DND-41 (cell line): ENCODE data around the gene ADCK1.

Experiments used
- ATAC-seq: fragments of 200-7000 bp; cut with Tn5 transposase; 3 replicates; pipeline ENCODE4 v1.9.1; 2021; ENCODE audit warnings: low read depth; ENCODE audit not compliant: insufficient read depth
- DNase-seq: peaks from one replicate; pipeline ENCODE4 v3.0.0-alpha.2; 2020
- H2AFZ ChIP-seq: 2 replicates; pipeline ENCODE4 v1.6.0; 2012; ENCODE audit warnings: low read depth, low read length
- H3K27ac ChIP-seq: 2 replicates; pipeline ENCODE4 v1.5.1; 2012; ENCODE audit warnings: low read length, inconsistent platforms
- H3K27me3 ChIP-seq: fragments of 200-600 bp; sonication (generic); 2 replicates; pipeline ENCODE4 v1.6.0; 2012; ENCODE audit warnings: low read length, mild to moderate bottlenecking, inconsistent platforms; ENCODE audit not compliant: insufficient read depth, poor library complexity
- H3K36me3 ChIP-seq: 2 replicates; pipeline ENCODE4 v1.5.1; 2012; ENCODE audit warnings: low read length, inconsistent platforms; ENCODE audit not compliant: insufficient read depth
- H3K4me1 ChIP-seq: 2 replicates; pipeline ENCODE4 v1.5.1; 2012; ENCODE audit warnings: mild to moderate bottlenecking, low read length; ENCODE audit not compliant: insufficient read depth
- H3K4me2 ChIP-seq: 2 replicates; pipeline ENCODE4 v1.6.0; 2012; ENCODE audit warnings: mild to moderate bottlenecking, moderate library complexity, low read length, inconsistent platforms; ENCODE audit not compliant: insufficient read depth
- H3K4me3 ChIP-seq, 2 experiments: fragments of 200-600 bp in 1 of 2; shearing (Covaris generic) in 1 of 2; 2 replicates each; pipeline ENCODE4 v1.5.1; 2012 to 2016; ENCODE audit warnings: inconsistent platforms in 2 of 2, low read length in 2 of 2, mild to moderate bottlenecking in 2 of 2, low read depth in 1 of 2, moderate library complexity in 1 of 2
- H3K79me2 ChIP-seq: 2 replicates; pipeline ENCODE4 v1.6.0; 2012; ENCODE audit warnings: low read length, inconsistent platforms; ENCODE audit not compliant: insufficient read depth
- H3K9ac ChIP-seq: 2 replicates; pipeline ENCODE4 v1.6.0; 2012; ENCODE audit warnings: low read depth, mild to moderate bottlenecking, inconsistent platforms, low read length, moderate library complexity
- H3K9me3 ChIP-seq: 2 replicates; pipeline ENCODE4 v1.5.1; 2012; ENCODE audit warnings: low read length, moderate library complexity, mild to moderate bottlenecking, inconsistent platforms; ENCODE audit not compliant: insufficient read depth, severe bottlenecking
- H4K20me1 ChIP-seq: 2 replicates; pipeline ENCODE4 v1.6.0; 2012; ENCODE audit warnings: low read length; ENCODE audit not compliant: insufficient read depth
- EZH2 ChIP-seq: IDR thresholded peaks from 3 replicates; pipeline ENCODE4 v1.6.1; 2012; ENCODE audit warnings: borderline replicate concordance, low read depth, mild to moderate bottlenecking, moderate library complexity, low read length, inconsistent platforms; ENCODE audit not compliant: severe bottlenecking
- TF ChIP-seq, protein P1 (sequence below): IDR thresholded peaks from 2 replicates; pipeline ENCODE4 v1.5.1; 2012; ENCODE audit warnings: borderline replicate concordance, low read length, moderate library complexity, mild to moderate bottlenecking; ENCODE audit not compliant: poor library complexity, severe bottlenecking; ENCODE audit errors: extremely low read depth

Gene ADCK1

DNA sequence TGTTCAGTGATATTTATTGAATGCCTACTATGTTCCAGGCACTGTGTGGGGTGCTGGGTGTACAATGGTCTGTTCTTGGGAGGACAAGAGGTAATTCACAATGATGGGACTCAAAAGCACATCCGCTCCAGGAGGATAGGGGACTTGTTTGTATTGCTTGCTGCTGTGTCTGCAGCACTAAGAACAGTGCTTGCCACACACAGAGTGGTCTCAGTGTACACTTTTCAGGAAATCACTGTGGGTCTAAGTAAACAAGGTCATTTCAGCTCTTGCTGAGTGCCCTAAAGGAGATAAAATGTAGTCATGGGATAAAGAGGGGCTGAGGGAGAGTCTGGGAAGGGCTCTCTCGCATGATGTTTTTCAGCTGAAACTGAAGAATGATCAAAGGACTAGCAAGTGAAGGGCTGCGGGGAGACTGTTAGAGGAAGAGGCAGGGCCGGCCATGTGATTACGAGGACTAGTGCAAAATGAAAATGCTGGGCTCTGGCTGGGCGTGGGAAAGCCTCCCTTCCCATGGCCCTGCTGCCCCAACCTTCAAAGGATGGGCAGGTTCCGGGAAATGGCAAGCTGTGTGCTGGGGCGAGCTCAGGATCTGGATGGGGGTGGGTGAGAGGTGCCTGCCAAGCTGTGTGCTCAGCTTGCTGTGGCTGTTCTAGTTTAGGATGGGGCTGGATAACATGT, 39.1 kb downstream of the ADCK1 start:
- Histone ChIP-seq H3K9ac (peak overlapping the region; percentile 25; the same call in 1 of the 2 replicates), H3K79me2 (no peaks in the 10 kb centered on the region), H3K36me3 (no peaks in the 10 kb centered on the region), H2AFZ (0 out of 2 replicates have a peak overlapping the region, but pooled peaks have one; percentile 46), H3K27ac (peak overlapping the region; percentile 72), H3K4me1 (peaks cover 18% of the 10 kb centered on the region), H3K27me3 (no peaks in the 10 kb centered on the region), H3K4me3 (no peak overlapping the region; a peak in 1 of 4 replicates), H3K4me2 (peak overlapping the region; percentile 15; the same call in 1 of the 2 replicates), H4K20me1 (no peaks in the 10 kb centered on the region), H3K9me3 (no peaks in the 10 kb centered on the region)
- TF ChIP-seq EZH2 = no peak
- TF ChIP-seq, protein P1, sequence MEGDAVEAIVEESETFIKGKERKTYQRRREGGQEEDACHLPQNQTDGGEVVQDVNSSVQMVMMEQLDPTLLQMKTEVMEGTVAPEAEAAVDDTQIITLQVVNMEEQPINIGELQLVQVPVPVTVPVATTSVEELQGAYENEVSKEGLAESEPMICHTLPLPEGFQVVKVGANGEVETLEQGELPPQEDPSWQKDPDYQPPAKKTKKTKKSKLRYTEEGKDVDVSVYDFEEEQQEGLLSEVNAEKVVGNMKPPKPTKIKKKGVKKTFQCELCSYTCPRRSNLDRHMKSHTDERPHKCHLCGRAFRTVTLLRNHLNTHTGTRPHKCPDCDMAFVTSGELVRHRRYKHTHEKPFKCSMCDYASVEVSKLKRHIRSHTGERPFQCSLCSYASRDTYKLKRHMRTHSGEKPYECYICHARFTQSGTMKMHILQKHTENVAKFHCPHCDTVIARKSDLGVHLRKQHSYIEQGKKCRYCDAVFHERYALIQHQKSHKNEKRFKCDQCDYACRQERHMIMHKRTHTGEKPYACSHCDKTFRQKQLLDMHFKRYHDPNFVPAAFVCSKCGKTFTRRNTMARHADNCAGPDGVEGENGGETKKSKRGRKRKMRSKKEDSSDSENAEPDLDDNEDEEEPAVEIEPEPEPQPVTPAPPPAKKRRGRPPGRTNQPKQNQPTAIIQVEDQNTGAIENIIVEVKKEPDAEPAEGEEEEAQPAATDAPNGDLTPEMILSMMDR = no peak
- peak; percentile 78 for DNase-seq
- ATAC-seq = peak; percentile 86

DNA sequence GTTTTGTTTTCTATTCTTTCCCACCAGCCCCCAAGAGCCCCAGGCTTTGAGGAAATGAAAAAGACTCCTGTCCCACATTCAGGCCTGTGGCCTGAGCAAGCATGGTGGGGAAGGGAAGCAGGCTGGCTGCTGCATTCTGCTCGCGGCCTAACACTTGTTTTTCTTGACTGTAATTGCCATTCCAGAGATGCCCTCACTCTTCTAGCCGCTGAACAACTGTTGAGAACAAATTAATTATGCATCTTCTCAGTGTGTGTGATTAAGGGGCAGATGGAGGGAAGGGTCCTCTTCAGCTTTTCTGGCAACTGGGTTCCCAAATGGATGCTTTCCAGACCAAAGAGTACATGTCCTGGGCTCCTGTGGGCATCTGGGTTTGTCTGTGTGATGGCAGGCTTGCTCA, 43.3 kb downstream of the ADCK1 start:
- H3K27ac ChIP-seq = no peak overlapping the region
- no peak for TF ChIP-seq EZH2
- TF ChIP-seq, protein P1 = no peak
- DNase-seq = no peak

DNA sequence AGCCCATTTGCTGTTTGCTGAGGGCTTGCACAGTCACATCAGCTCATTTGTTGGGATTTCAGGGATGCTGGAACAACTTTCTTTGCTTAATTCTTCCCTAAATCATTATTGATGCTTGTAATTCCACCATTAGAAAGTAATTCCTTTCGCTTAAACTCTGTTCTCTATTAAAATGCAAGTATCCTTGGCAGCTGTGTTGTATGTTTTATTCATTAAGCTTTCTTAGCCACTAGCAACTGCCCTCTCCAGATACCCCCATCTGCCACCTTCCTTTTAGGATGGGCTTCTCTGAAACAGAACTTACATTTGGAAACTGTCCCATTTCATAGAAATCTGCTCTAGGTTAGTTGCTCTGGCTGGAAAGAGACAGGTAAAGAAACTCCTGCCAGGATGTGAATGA, 43.7 kb downstream of the ADCK1 start:
- no peaks in the 10 kb centered on the region for H3K9me3 ChIP-seq
- H3K27ac ChIP-seq = no peak overlapping the region
- ATAC-seq (no peak), DNase-seq (no peak)
- H3K27me3 ChIP-seq = no peaks in the 10 kb centered on the region
- H3K4me2 ChIP-seq = no peak overlapping the region
- no peak overlapping the region for H2AFZ ChIP-seq
- H3K4me1 ChIP-seq = peaks cover 14% of the 10 kb centered on the region
- TF ChIP-seq EZH2 = no peak
- TF ChIP-seq, protein P1 = no peak
- H4K20me1 ChIP-seq = no peaks in the 10 kb centered on the region
- no peak overlapping the region for H3K9ac ChIP-seq
- H3K4me3 ChIP-seq = no peak overlapping the region
- H3K79me2 ChIP-seq = no peaks in the 10 kb centered on the region
- no peaks in the 10 kb centered on the region; the same call in 1 of the 2 replicates for H3K36me3 ChIP-seq

More for the DNA sequence above, 43.3 kb downstream of the ADCK1 start:
- Histone ChIP-seq H3K79me2 (no peaks in the 10 kb centered on the region), H3K27me3 (no peaks in the 10 kb centered on the region), H3K4me2 (no peak overlapping the region), H3K9me3 (no peaks in the 10 kb centered on the region), H4K20me1 (no peaks in the 10 kb centered on the region), H3K9ac (no peak overlapping the region), H3K4me3 (no peak overlapping the region), H2AFZ (no peak overlapping the region), H3K4me1 (peaks cover 18% of the 10 kb centered on the region), H3K36me3 (no peaks in the 10 kb centered on the region; the same call in 1 of the 2 replicates)
- ATAC-seq = no peak
